Right atrium auricular region (tissue), 2 donors: Measurements from ENCODE around the gene SFXN5. TPM values are rescaled to one million over a fixed set of nuclear protein-coding genes. Genes with fewer than 3 reads are reported as not detected.

ENCODE experiments used
- DNase-seq: peaks from one replicate; pipeline ENCODE4 v3.0.0-alpha.2; 2019; ENCODE audit warnings: low spot score
- H3K27ac ChIP-seq, 2 donors: fragments of 200-600 bp; sonication (generic); 1 replicate in 1 of 2; 2 replicates in 1 of 2; pipeline ENCODE4 v1.5.1; 2016 to 2019
- H3K27me3 ChIP-seq, 2 donors: fragments of 200-600 bp; sonication (generic); one replicate each; pipeline versions ENCODE4 v1.5.1 to v1.6.0; 2017 to 2019
- H3K36me3 ChIP-seq: fragments of 200-600 bp; sonication (generic); one replicate; pipeline ENCODE4 v1.5.1; 2016
- H3K4me1 ChIP-seq, 2 donors: fragments of 200-600 bp; sonication (generic); one replicate each; pipeline versions ENCODE4 v1.5.1 to v1.6.0; 2017 to 2019
- H3K4me3 ChIP-seq, 2 donors: fragments of 200-600 bp; sonication (generic); 1 replicate in 1 of 2; 2 replicates in 1 of 2; pipeline ENCODE4 v1.5.1; 2017 to 2019; ENCODE audit warnings: mild to moderate bottlenecking in 1 of 2, moderate library complexity in 1 of 2
- H3K9me3 ChIP-seq, 2 donors: fragments of 200-600 bp; sonication (generic); one replicate each; pipeline ENCODE4 v1.5.1; 2019
- CTCF ChIP-seq, 2 donors: fragments of 200-600 bp; sonication (generic); IDR thresholded peaks; one replicate each; pipeline ENCODE4 v1.5.1; 2019; ENCODE audit warnings: antibody characterized with exemption in 2 of 2
- total RNA-seq, 2 donors: library from RNA; depleted of rRNA; stranded (reverse); fragments of >200 nt; gene quantifications; one replicate each; pipeline ENCODE4 v1.1.0, GENCODE V29; 2016

Gene SFXN5
- total RNA-seq, 2 donors from 2014 or later = 4.5 to 5.8 TPM

GRCh38 chr2:72900191-72900825 is 171.2 kb downstream of the SFXN5 start:
- Histone ChIP-seq H3K4me1 (peaks cover 0 to 12% of the 10 kb centered on the region in 2 donors), H3K4me3 (no peak overlapping the region), H3K27me3 (no peaks in the 10 kb centered on the region), H3K9me3 (no peaks in the 10 kb centered on the region), H3K36me3 (no peaks in the 10 kb centered on the region), H3K27ac (no peak overlapping the region)
- DNase-seq = no peak
- no peak for TF ChIP-seq CTCF (IDR thresholded peaks at IDR 0.05)

- no peak overlapping the region for H3K4me3 ChIP-seq
- no peak for DNase-seq
Measured at GRCh38 chr2:72898585-72898906, 173.0 kb downstream of the SFXN5 start.

GRCh38 chr2:72897785-72898584 is 173.5 kb downstream of the SFXN5 start:
- no peak for TF ChIP-seq CTCF (IDR thresholded peaks at IDR 0.05)
- Histone ChIP-seq H3K27ac (no peak overlapping the region), H3K27me3 (no peaks in the 10 kb centered on the region)

More at GRCh38 chr2:72898585-72898906, 173.0 kb downstream of the SFXN5 start:
- H3K4me1 ChIP-seq = peaks cover 0 to 15% of the 10 kb centered on the region in 2 donors
- no peaks in the 10 kb centered on the region for H3K27me3 ChIP-seq
- TF ChIP-seq CTCF (IDR thresholded peaks at IDR 0.05) = no peak
- no peaks in the 10 kb centered on the region for H3K36me3 ChIP-seq
- no peak overlapping the region for H3K27ac ChIP-seq
- no peaks in the 10 kb centered on the region for H3K9me3 ChIP-seq

GRCh38 chr2:72896446-72896845 is 175.1 kb downstream of the SFXN5 start:
- H3K36me3 ChIP-seq = peaks cover 9% of the 10 kb centered on the region
- H3K27me3 ChIP-seq = no peaks in the 10 kb centered on the region
- no peak overlapping the region for H3K4me3 ChIP-seq
- TF ChIP-seq CTCF (IDR thresholded peaks at IDR 0.05) = no peak
- no peak overlapping the region for H3K27ac ChIP-seq
- no peaks in the 10 kb centered on the region for H3K9me3 ChIP-seq
- DNase-seq = no peak
- H3K4me1 ChIP-seq = peaks cover 0 to 15% of the 10 kb centered on the region in 2 donors

More at GRCh38 chr2:72897785-72898584, 173.5 kb downstream of the SFXN5 start:
- Histone ChIP-seq H3K36me3 (no peaks in the 10 kb centered on the region), H3K4me3 (no peak overlapping the region), H3K9me3 (no peaks in the 10 kb centered on the region), H3K4me1 (peaks cover 0 to 15% of the 10 kb centered on the region in 2 donors)
- DNase-seq = no peak

- Histone ChIP-seq H3K4me3 (no peak overlapping the region), H3K4me1 (peaks cover 0 to 15% of the 10 kb centered on the region in 2 donors), H3K27ac (no peak overlapping the region), H3K27me3 (no peaks in the 10 kb centered on the region), H3K9me3 (no peaks in the 10 kb centered on the region), H3K36me3 (peaks cover 12% of the 10 kb centered on the region)
- TF ChIP-seq CTCF (IDR thresholded peaks at IDR 0.05) = no peak
- no peak for DNase-seq
Measured at GRCh38 chr2:72895759-72896281, 175.7 kb downstream of the SFXN5 start.
